MCF 10A (cell line): ENCODE data around the gene SAMD10. TPM values are rescaled to one million over a fixed set of nuclear protein-coding genes. Genes with fewer than 3 reads are reported as not detected.

Source experiments
- BruUV-seq: library from RNA; stranded (reverse); fragments of 400-500 nt; replicated peaks from 2 replicates; lab custom pipeline; 2021; lab: Mats Ljungman, UMichigan
- CTCF ChIA-PET: fragments of 300-600 bp; sonication (Branson Sonifier 250); formaldehyde crosslinking; extraction: SDS; loops from one replicate; lab custom pipeline; 2021; ENCODE audit warnings: antibody characterized with exemption, inconsistent platforms; lab: Yijun Ruan, JAX
- POLR2A ChIA-PET: fragments of 300-600, 350-650 bp; sonication (Branson Sonifier 250); formaldehyde crosslinking; extraction: SDS; loops from one replicate; lab custom pipeline; 2020; ENCODE audit warnings: antibody characterized with exemption, inconsistent platforms; lab: Yijun Ruan, JAX
- DNase-seq: peaks from one replicate; pipeline ENCODE4 v3.0.0-alpha.2; 2018; ENCODE audit not compliant: unreplicated experiment
- H3K27ac Mint-ChIP-seq: one replicate; pipeline ENCODE4 v1.8.0; 2022; ENCODE audit warnings: mild to moderate bottlenecking, low read depth, mixed read lengths; ENCODE audit not compliant: unreplicated experiment
- H3K27me3 Mint-ChIP-seq: one replicate; pipeline ENCODE4 v1.8.0; 2022; ENCODE audit warnings: mixed read lengths; ENCODE audit not compliant: insufficient read depth, unreplicated experiment
- H3K36me3 Mint-ChIP-seq: one replicate; pipeline ENCODE4 v1.8.0; 2022; ENCODE audit warnings: mild to moderate bottlenecking, moderate library complexity, mixed read lengths; ENCODE audit not compliant: insufficient read depth, unreplicated experiment
- H3K4me1 Mint-ChIP-seq: one replicate; pipeline ENCODE4 v1.8.0; 2022; ENCODE audit warnings: mixed read lengths; ENCODE audit not compliant: insufficient read depth, unreplicated experiment
- H3K4me3 Mint-ChIP-seq: one replicate; pipeline ENCODE4 v1.8.0; 2022; ENCODE audit warnings: mild to moderate bottlenecking, moderate library complexity, mixed read lengths; ENCODE audit not compliant: unreplicated experiment
- H3K9me3 Mint-ChIP-seq: one replicate; pipeline ENCODE4 v1.8.0; 2022; ENCODE audit warnings: mixed read lengths; ENCODE audit not compliant: unreplicated experiment
- CTCF ChIP-seq: fragments of 200-600 bp; IDR thresholded peaks from one replicate; pipeline ENCODE4 v1.8.0; 2022; ENCODE audit warnings: antibody characterized with exemption, mild to moderate bottlenecking; ENCODE audit not compliant: unreplicated experiment
- intact Hi-C: fragments of 100-400 bp; cut with micrococcal nuclease; formaldehyde crosslinking; loops from 2 replicates; pipeline ENCODE4 v1.14.1; 2022
- total RNA-seq: library from RNA; stranded (reverse); gene quantifications from 2 replicates; pipeline ENCODE4 v1.2.3, GENCODE V29; 2022

SAMD10 gene
- total RNA-seq, 1 experiment from 2014 or later = 4.4 TPM

- no TSS peak for BruUV-seq
- no peak for DNase-seq
- no peak overlapping the region for H3K27ac Mint-ChIP-seq
- no peaks in the 10 kb centered on the region for H3K27me3 Mint-ChIP-seq
- ChIA-PET POLR2A (interaction anchor here (0.8 to 1.5 kb wide), 4 partner anchors 20 to 244 kb away, joined by 3 to 5 read pairs (median 4); partner anchors contain the start of genes ARFRP1 and PRPF6), CTCF (interaction anchor here (0.6 to 1.2 kb wide), 4 partner anchors 20 to 414 kb away, joined by 3 to 5 read pairs (median 4); no protein-coding TSS in a partner anchor)
- TF ChIP-seq CTCF = no peak
- H3K9me3 Mint-ChIP-seq = no peaks in the 10 kb centered on the region
- H3K4me3 Mint-ChIP-seq = no peak overlapping the region
- H3K4me1 Mint-ChIP-seq = peaks cover 22% of the 10 kb centered on the region
- intact Hi-C loops = no loop called here
- peaks cover 8% of the 10 kb centered on the region for H3K36me3 Mint-ChIP-seq
These were observed 27.8 kb downstream of the SAMD10 start for GRCh38 chr20:63951398-63952209.

GRCh38 chr20:63950701-63951397 is 28.6 kb downstream of the SAMD10 start:
- TF ChIP-seq CTCF = no peak
- BruUV-seq = no TSS peak
- peaks cover 22% of the 10 kb centered on the region for H3K4me1 Mint-ChIP-seq
- no peaks in the 10 kb centered on the region for H3K9me3 Mint-ChIP-seq
- DNase-seq = no peak
- H3K27me3 Mint-ChIP-seq = no peaks in the 10 kb centered on the region
- no peak overlapping the region for H3K4me3 Mint-ChIP-seq
- intact Hi-C loops = no loop called here
- no peak overlapping the region for H3K27ac Mint-ChIP-seq
- ChIA-PET POLR2A (interaction anchor here (0.9 to 1.5 kb wide), 3 partner anchors 30 to 243 kb away, joined by 3 to 5 read pairs (median 4); partner anchors contain the start of genes ARFRP1 and PRPF6), CTCF (interaction anchor here (0.6 kb wide), 2 partner anchors 19 to 228 kb away, joined by 3 to 5 read pairs; no protein-coding TSS in a partner anchor)
- peaks cover 14% of the 10 kb centered on the region for H3K36me3 Mint-ChIP-seq

- no peak overlapping the region for H3K4me3 Mint-ChIP-seq
- H3K36me3 Mint-ChIP-seq = peaks cover 43% of the 10 kb centered on the region
- BruUV-seq = no TSS peak
- peaks cover 10% of the 10 kb centered on the region for H3K4me1 Mint-ChIP-seq
- no peak for DNase-seq
- no peaks in the 10 kb centered on the region for H3K27me3 Mint-ChIP-seq
- intact Hi-C loops = no loop called here
- CTCF ChIA-PET = interaction anchor here (0.6 kb wide), 1 partner anchor 84 kb away, joined by 3 read pairs; no protein-coding TSS in a partner anchor
- TF ChIP-seq CTCF = no peak
- POLR2A ChIA-PET = no interaction called here
- no peaks in the 10 kb centered on the region for H3K9me3 Mint-ChIP-seq
- H3K27ac Mint-ChIP-seq = no peak overlapping the region
These were observed 31.6 kb downstream of the SAMD10 start for GRCh38 chr20:63947638-63948456.
